Measurements from ENCODE around the gene CPNE7. TPM values are rescaled to one million over a fixed set of nuclear protein-coding genes. Genes with fewer than 3 reads are reported as not detected.
A peak's percentile ranks its signal among the peaks of the same experiment; 100 is the strongest.

The CPNE7 gene
- total and polyA plus RNA-seq, 2 of the 13 experiments (the other 11 are each of a cell fraction or from before 2014, with no cell fraction given): 0.59 TPM; not detected in 1

- Histone ChIP-seq H3K4me2 (ENCODE audit: low read depth, low read length) (no peak overlapping the region), H3K36me3 (replicated peaks in 1 of 2; ENCODE audit: control insufficient read depth in 1 of 2, insufficient read depth in 2 of 2, low read length in 2 of 2) (peaks cover 35 to 63% of the 10 kb centered on the region in 2 experiments), H3K27me3 (ENCODE audit: control insufficient read depth in 1 of 2, insufficient read depth in 2 of 2, low read length in 2 of 2) (no peaks in the 10 kb centered on the region), H3K9ac (ENCODE audit: insufficient read depth, low read depth, low read length) (no peak overlapping the region), H3K4me3 (replicated peaks in 1 of 3; ENCODE audit: insufficient read depth in 1 of 3, low read depth in 2 of 3, low read length in 3 of 3) (no peak overlapping the region), H3K27ac (ENCODE audit: extremely low read length, insufficient read depth, low read length) (no peak overlapping the region), H4K20me1 (ENCODE audit: insufficient read depth, low read length) (peaks cover 5% of the 10 kb centered on the region; the same call in 1 of the 2 replicates), H2AFZ (ENCODE audit: low read length) (no peak overlapping the region), H3K9me3 (ENCODE audit: low read length) (no peaks in the 10 kb centered on the region), H3K4me1 (ENCODE audit: insufficient read depth, low read length) (peaks cover 27% of the 10 kb centered on the region), H3K79me2 (ENCODE audit: insufficient read depth, low read length) (no peaks in the 10 kb centered on the region)
- FAIRE-seq: no peak
- in situ Hi-C loops (cut with HindIII; ENCODE audit: extremely low pct_ligation_motif_present, low pct_unique_long_range_greater_than_20kb) (no loop called here), intact Hi-C loops (cut with micrococcal nuclease; ENCODE audit: unreplicated experiment) (no loop called here)
- ChIA-PET CTCF (ENCODE audit: low intra/inter-chr PET ratio, low total read pairs) (no interaction called here), POLR2A (no interaction called here)
- no peak for ATAC-seq
- BruUV-seq (replicated peaks): no TSS peak
- WGBS (ENCODE audit: low lambda C conversion rate): 97% methylated on average over 10 of the region's 10 CpGs
- TF ChIP-seq ZNF121 (CRISPR knock-in tag; IDR thresholded peaks at IDR 0.05) (peak; percentile 84), ZBTB7B (CRISPR knock-in tag; IDR thresholded peaks at IDR 0.05) (no peak)
- DNase-seq (ENCODE audit: low spot score): no peak
These were observed 26.4 kb upstream of the CPNE7 start for GRCh38 chr16:89549007-89549700.

DNA sequence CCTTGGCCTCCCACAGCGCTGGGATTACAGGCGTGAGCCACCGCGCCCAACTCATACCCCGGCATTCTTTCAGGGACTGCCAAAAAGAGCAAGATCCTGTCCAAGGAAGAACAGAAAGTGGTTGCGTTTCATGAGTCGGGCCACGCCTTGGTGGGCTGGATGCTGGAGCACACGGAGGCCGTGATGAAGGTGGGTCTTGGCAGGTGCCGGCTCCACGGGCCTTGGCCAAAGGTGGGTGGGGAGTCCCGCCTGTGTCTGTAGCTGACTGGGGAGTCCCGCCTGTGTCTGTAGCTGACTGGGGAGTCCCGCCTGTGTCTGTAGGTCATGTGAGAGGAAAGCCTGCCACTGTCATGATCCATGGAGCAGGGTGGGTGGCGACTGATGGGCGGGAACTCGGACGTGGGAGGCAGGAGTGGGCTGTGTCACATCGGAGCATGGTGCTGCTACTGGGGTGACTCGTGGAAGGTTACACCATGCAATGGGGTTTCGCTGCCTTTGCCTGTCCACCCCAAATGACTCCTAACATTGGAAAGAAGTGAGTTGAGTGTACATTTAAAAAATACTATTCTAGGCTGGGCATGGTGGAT, 25.0 kb upstream of the CPNE7 start:
- Histone ChIP-seq H2AFZ (ENCODE audit: low read length) (no peak overlapping the region), H3K4me2 (ENCODE audit: low read depth, low read length) (no peak overlapping the region), H3K4me3 (replicated peaks in 1 of 3; ENCODE audit: insufficient read depth in 1 of 3, low read depth in 2 of 3, low read length in 3 of 3) (no peak overlapping the region), H3K27ac (ENCODE audit: extremely low read length, insufficient read depth, low read length) (no peak overlapping the region), H3K36me3 (replicated peaks in 1 of 2; ENCODE audit: control insufficient read depth in 1 of 2, insufficient read depth in 2 of 2, low read length in 2 of 2) (peaks cover 39 to 73% of the 10 kb centered on the region in 2 experiments), H3K27me3 (ENCODE audit: control insufficient read depth in 1 of 2, insufficient read depth in 2 of 2, low read length in 2 of 2) (no peaks in the 10 kb centered on the region), H3K9me3 (ENCODE audit: low read length) (no peaks in the 10 kb centered on the region), H3K4me1 (ENCODE audit: insufficient read depth, low read length) (peaks cover 14% of the 10 kb centered on the region), H3K9ac (ENCODE audit: insufficient read depth, low read depth, low read length) (no peak overlapping the region), H4K20me1 (ENCODE audit: insufficient read depth, low read length) (peaks cover 2% of the 10 kb centered on the region; the same call in 1 of the 2 replicates), H3K79me2 (ENCODE audit: insufficient read depth, low read length) (no peaks in the 10 kb centered on the region)
- ChIA-PET POLR2A (interaction anchor here (1.4 kb wide), 1 partner anchor 13 kb away, joined by 3 read pairs; no protein-coding TSS in a partner anchor), CTCF (ENCODE audit: low intra/inter-chr PET ratio, low total read pairs) (no interaction called here)
- 96% methylated on average over 22 of the region's 22 CpGs for WGBS (ENCODE audit: low lambda C conversion rate)
- no TSS peak for BruUV-seq (replicated peaks)
- no peak for FAIRE-seq
- in situ Hi-C loops (cut with HindIII; ENCODE audit: extremely low pct_ligation_motif_present, low pct_unique_long_range_greater_than_20kb): no loop called here
- no peak for DNase-seq (ENCODE audit: low spot score)
- no peak for ATAC-seq
- intact Hi-C loops (cut with micrococcal nuclease; ENCODE audit: unreplicated experiment): no loop called here
- 0 out of 2 replicates have a peak, but pooled peaks have one; percentile 54 for TF ChIP-seq DNMT1 (CRISPR knock-in tag; IDR thresholded peaks at IDR 0.05)
- TF ChIP-seq REXO4 (CRISPR knock-in tag; IDR thresholded peaks at IDR 0.05; ENCODE audit: borderline replicate concordance): 0 out of 2 replicates have a peak, but pooled peaks have one; percentile 39
- TF ChIP-seq ZNF891 (CRISPR knock-in tag; IDR thresholded peaks at IDR 0.05): no peak
- peak; percentile 55 for TF ChIP-seq AGO2 (optimal IDR thresholded peaks at IDR 0.05; ENCODE audit: low read depth, low read length)
- TF ChIP-seq RCOR2 (CRISPR knock-in tag; IDR thresholded peaks at IDR 0.05): no peak
- TF ChIP-seq AGO1 (IDR thresholded peaks at IDR 0.05; ENCODE audit: low read depth, low read length, poor library complexity, severe bottlenecking): peak; percentile 25
- no peak for TF ChIP-seq ZNF264 (CRISPR knock-in tag; IDR thresholded peaks at IDR 0.05)
- TF ChIP-seq CEBPG (CRISPR knock-in tag; IDR thresholded peaks at IDR 0.05): no peak
- TF ChIP-seq, protein P1, sequence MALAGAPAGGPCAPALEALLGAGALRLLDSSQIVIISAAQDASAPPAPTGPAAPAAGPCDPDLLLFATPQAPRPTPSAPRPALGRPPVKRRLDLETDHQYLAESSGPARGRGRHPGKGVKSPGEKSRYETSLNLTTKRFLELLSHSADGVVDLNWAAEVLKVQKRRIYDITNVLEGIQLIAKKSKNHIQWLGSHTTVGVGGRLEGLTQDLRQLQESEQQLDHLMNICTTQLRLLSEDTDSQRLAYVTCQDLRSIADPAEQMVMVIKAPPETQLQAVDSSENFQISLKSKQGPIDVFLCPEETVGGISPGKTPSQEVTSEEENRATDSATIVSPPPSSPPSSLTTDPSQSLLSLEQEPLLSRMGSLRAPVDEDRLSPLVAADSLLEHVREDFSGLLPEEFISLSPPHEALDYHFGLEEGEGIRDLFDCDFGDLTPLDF (CRISPR knock-in tag; IDR thresholded peaks at IDR 0.05): no peak
- no peak for TF ChIP-seq SMARCE1 (IDR thresholded peaks at IDR 0.05; ENCODE audit: borderline replicate concordance)
- no peak for TF ChIP-seq ZSCAN30 (CRISPR knock-in tag; IDR thresholded peaks at IDR 0.05)

Data from HepG2 (cell line).